Body of pancreas (tissue), 4 donors: ENCODE data around the gene ATRAID.

ENCODE experiments used
- POLR2A ChIP-seq, 3 donors: fragments of 450-650 bp; IDR thresholded peaks; one replicate each; pipeline ENCODE4 v1.6.1; 2016; ENCODE audit warnings: antibody characterized with exemption in 3 of 3, mild to moderate bottlenecking in 2 of 3
- TF ChIP-seq, protein P1 (sequence below), 7 experiments: fragments of 450-650 bp in 4 of 7; fragments of 200-600 bp in 3 of 7; sonication (generic) in 3 of 7; IDR thresholded peaks; one replicate each; pipeline ENCODE4 v1.5.1; 2016 to 2019; ENCODE audit warnings: antibody characterized with exemption in 7 of 7

DNA sequence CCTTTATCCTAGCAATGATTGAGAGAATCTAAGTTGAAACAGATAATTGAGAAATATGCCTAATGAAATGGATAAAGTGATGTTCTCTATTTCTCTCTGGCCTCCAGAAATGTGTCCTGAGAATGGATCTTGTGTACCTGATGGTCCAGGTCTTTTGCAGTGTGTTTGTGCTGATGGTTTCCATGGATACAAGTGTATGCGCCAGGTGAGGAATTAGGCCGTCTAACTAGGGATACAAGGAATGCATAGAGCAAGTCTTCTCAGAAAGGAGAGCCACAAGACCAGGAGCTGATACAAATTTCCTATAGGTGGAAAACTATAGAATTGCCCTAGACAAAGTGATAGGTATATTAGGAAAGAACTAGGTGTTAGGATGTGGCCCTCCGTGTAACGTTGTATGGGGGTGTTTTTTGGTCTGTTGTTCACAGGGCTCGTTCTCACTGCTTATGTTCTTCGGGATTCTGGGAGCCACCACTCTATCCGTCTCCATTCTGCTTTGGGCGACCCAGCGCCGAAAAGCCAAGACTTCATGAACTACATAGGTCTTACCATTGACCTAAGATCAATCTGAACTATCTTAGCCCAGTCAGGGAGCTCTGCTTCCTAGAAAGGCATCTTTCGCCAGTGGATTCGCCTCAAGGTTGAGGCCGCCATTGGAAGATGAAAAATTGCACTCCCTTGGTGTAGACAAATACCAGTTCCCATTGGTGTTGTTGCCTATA is 4.7 kb downstream of the ATRAID start:
- TF ChIP-seq, protein P1, sequence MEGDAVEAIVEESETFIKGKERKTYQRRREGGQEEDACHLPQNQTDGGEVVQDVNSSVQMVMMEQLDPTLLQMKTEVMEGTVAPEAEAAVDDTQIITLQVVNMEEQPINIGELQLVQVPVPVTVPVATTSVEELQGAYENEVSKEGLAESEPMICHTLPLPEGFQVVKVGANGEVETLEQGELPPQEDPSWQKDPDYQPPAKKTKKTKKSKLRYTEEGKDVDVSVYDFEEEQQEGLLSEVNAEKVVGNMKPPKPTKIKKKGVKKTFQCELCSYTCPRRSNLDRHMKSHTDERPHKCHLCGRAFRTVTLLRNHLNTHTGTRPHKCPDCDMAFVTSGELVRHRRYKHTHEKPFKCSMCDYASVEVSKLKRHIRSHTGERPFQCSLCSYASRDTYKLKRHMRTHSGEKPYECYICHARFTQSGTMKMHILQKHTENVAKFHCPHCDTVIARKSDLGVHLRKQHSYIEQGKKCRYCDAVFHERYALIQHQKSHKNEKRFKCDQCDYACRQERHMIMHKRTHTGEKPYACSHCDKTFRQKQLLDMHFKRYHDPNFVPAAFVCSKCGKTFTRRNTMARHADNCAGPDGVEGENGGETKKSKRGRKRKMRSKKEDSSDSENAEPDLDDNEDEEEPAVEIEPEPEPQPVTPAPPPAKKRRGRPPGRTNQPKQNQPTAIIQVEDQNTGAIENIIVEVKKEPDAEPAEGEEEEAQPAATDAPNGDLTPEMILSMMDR (IDR thresholded peaks at IDR 0.05) = no peak
- TF ChIP-seq POLR2A (IDR thresholded peaks at IDR 0.05) = no peak
